SK-N-SH treated with all-trans-retinoic acid at 6 μM for 48 hours (cell line): Measurements from ENCODE around the gene SUCLA2.

Source experiments
- ATAC-seq: fragments of 200-7000 bp; cut with Tn5 transposase; 3 replicates; pipeline ENCODE4 v1.9.1; 2020; ENCODE audit warnings: mild to moderate bottlenecking, moderate library complexity
- ARNTL ChIP-seq: fragments of 450-650 bp; formaldehyde crosslinking; IDR thresholded peaks from 2 replicates; pipeline ENCODE4 v1.5.0; 2020; ENCODE audit warnings: low read depth, mild to moderate bottlenecking, moderate library complexity, borderline replicate concordance
- CREB5 ChIP-seq: fragments of 250-450 bp; sonication (Bioruptor Pico); IDR thresholded peaks from 2 replicates; pipeline ENCODE4 v1.5.1; 2020; ENCODE audit warnings: low read depth, mild to moderate bottlenecking, moderate library complexity
- CSDC2 ChIP-seq: fragments of 250-450 bp; sonication (Bioruptor Pico); IDR thresholded peaks from 2 replicates; pipeline ENCODE4 v1.5.0; 2020; ENCODE audit warnings: mild to moderate bottlenecking, moderate library complexity
- ESRRG ChIP-seq: fragments of 250-450 bp; sonication (Bioruptor Pico); IDR thresholded peaks from 2 replicates; pipeline ENCODE4 v1.6.1; 2021; ENCODE audit warnings: mild to moderate bottlenecking
- GLIS3 ChIP-seq: fragments of 250-450 bp; sonication (Bioruptor Pico); IDR thresholded peaks from 2 replicates; pipeline ENCODE4 v1.5.0; 2020; ENCODE audit warnings: mild to moderate bottlenecking, moderate library complexity
- ISL1 ChIP-seq: fragments of 250-450 bp; sonication (Bioruptor Pico); IDR thresholded peaks from 2 replicates; pipeline ENCODE4 v2.1.2; 2022; ENCODE audit warnings: mild to moderate bottlenecking, moderate library complexity
- OSR1 ChIP-seq: fragments of 250-450 bp; sonication (Bioruptor Pico); IDR thresholded peaks from 2 replicates; pipeline ENCODE4 v1.8.0; 2022; ENCODE audit warnings: moderate library complexity, mild to moderate bottlenecking, inconsistent platforms
- POU6F1 ChIP-seq: fragments of 250-450 bp; sonication (Bioruptor Pico); IDR thresholded peaks from 2 replicates; pipeline ENCODE4 v1.8.0; 2021; ENCODE audit warnings: low read depth, mild to moderate bottlenecking, moderate library complexity, borderline replicate concordance
- PPARA ChIP-seq: fragments of 250-450 bp; sonication (Bioruptor Pico); IDR thresholded peaks from 2 replicates; pipeline ENCODE4 v1.5.0; 2020; ENCODE audit warnings: mild to moderate bottlenecking, borderline replicate concordance
- RARB ChIP-seq: fragments of 250-450 bp; sonication (Bioruptor Pico); IDR thresholded peaks from 2 replicates; pipeline ENCODE4 v1.8.0; 2021; ENCODE audit warnings: mild to moderate bottlenecking, moderate library complexity
- SNAI2 ChIP-seq: fragments of 250-450 bp; sonication (Bioruptor Pico); IDR thresholded peaks from 2 replicates; pipeline ENCODE4 v1.5.0; 2020; ENCODE audit warnings: mild to moderate bottlenecking, moderate library complexity
- TCF4 ChIP-seq: fragments of 250-450 bp; sonication (Bioruptor Pico); IDR thresholded peaks from 2 replicates; pipeline ENCODE4 v1.8.0; 2021; ENCODE audit warnings: mild to moderate bottlenecking, moderate library complexity, borderline replicate concordance
- TOX ChIP-seq: fragments of 250-450 bp; sonication (Bioruptor Pico); IDR thresholded peaks from 2 replicates; pipeline ENCODE4 v1.8.0; 2021; ENCODE audit warnings: mild to moderate bottlenecking, moderate library complexity, borderline replicate concordance
- TSHZ2 ChIP-seq: fragments of 250-450 bp; sonication (Bioruptor Pico); IDR thresholded peaks from 2 replicates; pipeline ENCODE4 v1.5.0; 2020; ENCODE audit warnings: mild to moderate bottlenecking, moderate library complexity
- ZC3H10 ChIP-seq: fragments of 250-450 bp; sonication (Bioruptor Pico); IDR thresholded peaks from 2 replicates; pipeline ENCODE4 v1.5.1; 2021; ENCODE audit warnings: mild to moderate bottlenecking, moderate library complexity
- ZFP3 ChIP-seq: fragments of 250-450 bp; sonication (Bioruptor Pico); IDR thresholded peaks from 2 replicates; pipeline ENCODE4 v1.5.0; 2020; ENCODE audit warnings: mild to moderate bottlenecking, moderate library complexity
- ZFP30 ChIP-seq: fragments of 450-650 bp; formaldehyde crosslinking; IDR thresholded peaks from 2 replicates; pipeline ENCODE4 v1.5.0; 2022; ENCODE audit warnings: mild to moderate bottlenecking, moderate library complexity
- ZNF565 ChIP-seq: fragments of 450-650 bp; formaldehyde crosslinking; conservative IDR thresholded peaks from 2 replicates; pipeline ENCODE4 v1.5.0; 2020; ENCODE audit warnings: low read depth, mild to moderate bottlenecking, moderate library complexity
- ZNF70 ChIP-seq: fragments of 450-650 bp; formaldehyde crosslinking; IDR thresholded peaks from 2 replicates; pipeline ENCODE4 v1.5.0; 2020; ENCODE audit warnings: mild to moderate bottlenecking, moderate library complexity
- TF ChIP-seq, protein P1 (sequence below): fragments of 250-450 bp; sonication (Bioruptor Pico); IDR thresholded peaks from 2 replicates; pipeline ENCODE4 v1.5.1; 2021; ENCODE audit warnings: mild to moderate bottlenecking, moderate library complexity

SUCLA2 gene

GRCh38 chr13:47934371-47934770 is 66.7 kb downstream of the SUCLA2 start (continued):
- TF ChIP-seq CSDC2 (CRISPR knock-in tag) (no peak), OSR1 (no peak), ZC3H10 (CRISPR knock-in tag) (no peak), ZFP30 (no peak)
- TF ChIP-seq, protein P1, sequence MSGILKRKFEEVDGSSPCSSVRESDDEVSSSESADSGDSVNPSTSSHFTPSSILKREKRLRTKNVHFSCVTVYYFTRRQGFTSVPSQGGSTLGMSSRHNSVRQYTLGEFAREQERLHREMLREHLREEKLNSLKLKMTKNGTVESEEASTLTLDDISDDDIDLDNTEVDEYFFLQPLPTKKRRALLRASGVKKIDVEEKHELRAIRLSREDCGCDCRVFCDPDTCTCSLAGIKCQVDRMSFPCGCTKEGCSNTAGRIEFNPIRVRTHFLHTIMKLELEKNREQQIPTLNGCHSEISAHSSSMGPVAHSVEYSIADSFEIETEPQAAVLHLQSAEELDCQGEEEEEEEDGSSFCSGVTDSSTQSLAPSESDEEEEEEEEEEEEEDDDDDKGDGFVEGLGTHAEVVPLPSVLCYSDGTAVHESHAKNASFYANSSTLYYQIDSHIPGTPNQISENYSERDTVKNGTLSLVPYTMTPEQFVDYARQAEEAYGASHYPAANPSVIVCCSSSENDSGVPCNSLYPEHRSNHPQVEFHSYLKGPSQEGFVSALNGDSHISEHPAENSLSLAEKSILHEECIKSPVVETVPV (CRISPR knock-in tag): no peak

DNA sequence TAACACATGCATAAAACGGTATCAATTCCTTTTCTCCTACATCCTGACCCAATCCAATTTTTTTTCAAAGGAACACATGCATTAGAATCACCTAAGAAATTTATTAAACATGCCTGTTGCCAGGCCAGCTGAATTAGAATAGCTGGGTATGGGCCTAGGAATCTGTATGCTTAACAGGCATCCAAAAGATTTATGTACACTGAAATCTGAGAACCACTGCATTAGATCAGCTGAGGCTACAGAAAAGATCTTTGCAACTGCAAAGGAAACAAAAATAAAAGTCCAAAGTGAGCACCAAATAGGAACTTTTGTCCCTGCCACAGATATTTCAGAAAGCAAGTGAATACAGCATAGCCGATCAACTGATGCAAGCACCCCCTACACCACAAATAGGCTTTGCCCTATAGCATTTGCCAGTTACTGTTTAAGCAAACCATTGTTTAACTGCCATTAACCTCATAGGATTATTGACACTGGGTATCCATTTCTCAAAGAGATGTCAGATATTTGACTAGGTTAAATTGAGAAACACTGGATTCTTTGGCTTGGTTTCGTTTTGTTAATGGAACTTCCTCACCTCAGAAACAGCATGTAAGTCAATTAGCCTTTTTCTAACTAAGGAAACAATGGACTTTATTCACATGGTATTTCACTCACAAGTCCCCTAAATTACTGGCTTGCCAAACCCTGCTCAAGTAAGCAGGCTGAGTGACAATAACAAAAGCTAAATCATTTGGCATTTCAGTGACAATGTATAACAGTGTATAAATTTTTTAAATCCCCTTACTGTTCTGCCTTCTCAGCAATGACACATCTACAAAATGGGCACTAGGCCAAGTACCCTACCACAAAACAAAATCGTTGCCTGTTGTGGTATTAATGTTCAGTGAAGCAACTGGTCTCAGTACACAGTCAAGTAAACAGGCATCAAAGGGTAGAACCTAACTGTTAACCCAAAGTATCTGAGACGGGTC is 67.8 kb downstream of the SUCLA2 start:
- ATAC-seq: peak; percentile 20; the same call in 2 of the 3 replicates
- TF ChIP-seq OSR1 (no peak), TSHZ2 (CRISPR knock-in tag) (no peak), ZNF565 (CRISPR knock-in tag) (no peak), ZC3H10 (CRISPR knock-in tag) (no peak)

DNA sequence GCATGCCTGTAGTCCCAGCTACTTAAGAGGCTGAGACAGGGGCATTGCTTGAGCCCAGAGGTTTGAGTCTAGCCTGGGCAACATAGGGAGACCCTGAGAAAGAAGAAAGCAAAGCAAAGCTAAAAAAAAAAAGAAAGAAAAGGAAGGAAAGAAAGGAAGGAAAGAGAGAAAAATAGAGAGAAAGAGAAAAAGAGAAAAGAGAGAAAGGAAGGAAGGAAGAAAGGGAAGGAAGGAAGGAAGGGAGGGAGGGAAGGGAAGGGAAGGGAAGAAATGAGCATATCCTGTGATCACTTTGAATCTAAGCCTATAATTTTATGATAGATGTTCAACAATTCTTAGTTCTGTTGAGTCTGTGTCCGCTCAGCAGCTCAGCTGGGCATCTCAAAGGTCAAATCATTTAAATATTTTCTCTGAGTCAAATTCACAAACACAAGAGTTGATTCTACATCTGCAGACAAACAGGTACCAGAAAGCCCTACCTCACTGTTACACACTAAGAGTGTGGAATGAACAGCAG is 70.4 kb downstream of the SUCLA2 start:
- ATAC-seq: no peak
- TF ChIP-seq ZNF565 (CRISPR knock-in tag): no peak
- no peak for TF ChIP-seq PPARA (CRISPR knock-in tag)
- TF ChIP-seq ISL1 (CRISPR knock-in tag): no peak
- no peak for TF ChIP-seq SNAI2
- no peak for TF ChIP-seq RARB (CRISPR knock-in tag)
- TF ChIP-seq, protein P1 (CRISPR knock-in tag): no peak
- no peak for TF ChIP-seq ZFP3 (CRISPR knock-in tag)
- no peak for TF ChIP-seq TSHZ2 (CRISPR knock-in tag)
- TF ChIP-seq ZNF70 (CRISPR knock-in tag): no peak
- no peak for TF ChIP-seq CREB5 (CRISPR knock-in tag)
- TF ChIP-seq ARNTL (CRISPR knock-in tag): no peak
- no peak for TF ChIP-seq ZC3H10 (CRISPR knock-in tag)
- no peak for TF ChIP-seq ZFP30
- no peak for TF ChIP-seq GLIS3
- no peak for TF ChIP-seq ESRRG
- no peak for TF ChIP-seq TCF4 (CRISPR knock-in tag)
- TF ChIP-seq TOX (CRISPR knock-in tag): no peak
- no peak for TF ChIP-seq POU6F1
- TF ChIP-seq OSR1: no peak
- TF ChIP-seq, all 23 proteins: peak for 0
